GM19455 (cell line): ENCODE data around the gene SMAD3.
"Not testable (repeated sequence)": the region's sequence is repeated elsewhere in the genome, so short reads cannot be mapped to it uniquely, and the experiment has no call there.

Experiments
- ATAC-seq: cut with Tn5 transposase; IDR thresholded peaks from one replicate; pipeline ENCODE4 v1.9.1; 2021; ENCODE audit not compliant: unreplicated experiment

SMAD3 gene

GRCh38 chr15:67065531-67066005, at the start of gene SMAD3:
TSS of gene SMAD3 (plus strand) at chr15:67065602. CDS start at chr15:67066155, 553 bp downstream.
- ATAC-seq: peak; percentile 54

- no peak for ATAC-seq
These were observed 48.1 kb upstream of the SMAD3 start for GRCh38 chr15:67017311-67017710.

- no peak for ATAC-seq
These were observed 47.4 kb upstream of the SMAD3 start for GRCh38 chr15:67018026-67018425.

GRCh38 chr15:67018441-67018840, 47.0 kb upstream of the SMAD3 start:
- ATAC-seq: no peak

GRCh38 chr15:67019069-67019468, 46.3 kb upstream of the SMAD3 start:
- ATAC-seq: no peak

- no peak for ATAC-seq
These were observed 45.4 kb upstream of the SMAD3 start for GRCh38 chr15:67019884-67020520.

- ATAC-seq: not testable (repeated sequence)
These were observed 44.7 kb upstream of the SMAD3 start for GRCh38 chr15:67020668-67021067.

GRCh38 chr15:67021455-67021854, 43.9 kb upstream of the SMAD3 start:
- ATAC-seq: no peak

- ATAC-seq: no peak
These were observed 42.8 kb upstream of the SMAD3 start for GRCh38 chr15:67022587-67023105.

GRCh38 chr15:67023517-67024313, 41.7 kb upstream of the SMAD3 start:
- ATAC-seq: no peak

- no peak for ATAC-seq
These were observed 40.9 kb upstream of the SMAD3 start for GRCh38 chr15:67024314-67024997.

GRCh38 chr15:67024998-67025368, 40.4 kb upstream of the SMAD3 start:
- ATAC-seq: no peak

GRCh38 chr15:67025719-67026609, 39.4 kb upstream of the SMAD3 start:
- no peak for ATAC-seq

GRCh38 chr15:67026610-67026967, 38.8 kb upstream of the SMAD3 start:
- no peak for ATAC-seq

- not testable (repeated sequence) for ATAC-seq
These were observed 37.0 kb upstream of the SMAD3 start for GRCh38 chr15:67028440-67028839.

- ATAC-seq: no peak
These were observed 35.2 kb upstream of the SMAD3 start for GRCh38 chr15:67030036-67030762.

- ATAC-seq: no peak
These were observed 34.1 kb upstream of the SMAD3 start for GRCh38 chr15:67031331-67031730.

GRCh38 chr15:67032608-67033007, 32.8 kb upstream of the SMAD3 start:
- ATAC-seq: no peak

- ATAC-seq: no peak
These were observed 32.4 kb upstream of the SMAD3 start for GRCh38 chr15:67033012-67033411.

- no peak for ATAC-seq
These were observed 31.8 kb upstream of the SMAD3 start for GRCh38 chr15:67033571-67034044.
